Natural killer cell treated with Interleukin-12 subunit alpha and Interleukin-12 subunit beta and Interleukin-15 and Interleukin-18, amount 100 ng/mL, for 72 hours (primary cell): Measurements from ENCODE around the gene SPEF1. TPM values are rescaled to one million over a fixed set of nuclear protein-coding genes. Genes with fewer than 3 reads are reported as not detected.
"Not testable (repeated sequence)": the region's sequence is repeated elsewhere in the genome, so short reads cannot be mapped to it uniquely, and the experiment has no call there.

Source experiments
- ATAC-seq, 2 donors: fragments of 150-1000 bp; cut with Tn5 transposase in 1 of 2; sonication (Bioruptor Pico), chemical (Tn5 transposase) in 1 of 2; 2 replicates each; pipeline ENCODE4 v1.10.0; 2021
- DNase-seq: peaks from one replicate; pipeline ENCODE4 v3.0.0; 2022; ENCODE audit warnings: low spot score
- H3K27ac Mint-ChIP-seq, 2 donors: 1 replicate in 1 of 2; 2 replicates in 1 of 2; pipeline ENCODE4 v1.8.0; 2022; ENCODE audit warnings: mixed read lengths in 2 of 2, mild to moderate bottlenecking in 1 of 2, moderate library complexity in 1 of 2
- H3K27me3 Mint-ChIP-seq, 2 donors: 1 replicate in 1 of 2; 2 replicates in 1 of 2; pipeline ENCODE4 v1.8.0; 2022; ENCODE audit warnings: mixed read lengths in 2 of 2
- H3K36me3 Mint-ChIP-seq: one replicate; pipeline ENCODE4 v1.8.0; 2022; ENCODE audit warnings: mixed read lengths
- H3K4me1 Mint-ChIP-seq, 2 donors: 1 replicate in 1 of 2; 2 replicates in 1 of 2; pipeline ENCODE4 v1.8.0; 2022; ENCODE audit warnings: low read depth in 2 of 2, mixed read lengths in 2 of 2, mild to moderate bottlenecking in 1 of 2
- H3K4me3 Mint-ChIP-seq: one replicate; pipeline ENCODE4 v1.8.0; 2022; ENCODE audit warnings: mixed read lengths
- H3K9me3 Mint-ChIP-seq: 2 replicates; pipeline ENCODE4 v1.8.0; 2022; ENCODE audit warnings: mixed read lengths
- total RNA-seq, 2 donors: library from RNA; stranded (reverse); gene quantifications; one replicate each; pipeline ENCODE4 v1.2.3, GENCODE V29; 2022

SPEF1 gene, protein sequence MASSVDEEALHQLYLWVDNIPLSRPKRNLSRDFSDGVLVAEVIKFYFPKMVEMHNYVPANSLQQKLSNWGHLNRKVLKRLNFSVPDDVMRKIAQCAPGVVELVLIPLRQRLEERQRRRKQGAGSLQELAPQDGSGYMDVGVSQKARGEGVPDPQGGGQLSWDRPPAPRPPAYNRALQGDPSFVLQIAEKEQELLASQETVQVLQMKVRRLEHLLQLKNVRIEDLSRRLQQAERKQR
- total RNA-seq: under 1 TPM; 0.24 to 0.36 TPM

DNA sequence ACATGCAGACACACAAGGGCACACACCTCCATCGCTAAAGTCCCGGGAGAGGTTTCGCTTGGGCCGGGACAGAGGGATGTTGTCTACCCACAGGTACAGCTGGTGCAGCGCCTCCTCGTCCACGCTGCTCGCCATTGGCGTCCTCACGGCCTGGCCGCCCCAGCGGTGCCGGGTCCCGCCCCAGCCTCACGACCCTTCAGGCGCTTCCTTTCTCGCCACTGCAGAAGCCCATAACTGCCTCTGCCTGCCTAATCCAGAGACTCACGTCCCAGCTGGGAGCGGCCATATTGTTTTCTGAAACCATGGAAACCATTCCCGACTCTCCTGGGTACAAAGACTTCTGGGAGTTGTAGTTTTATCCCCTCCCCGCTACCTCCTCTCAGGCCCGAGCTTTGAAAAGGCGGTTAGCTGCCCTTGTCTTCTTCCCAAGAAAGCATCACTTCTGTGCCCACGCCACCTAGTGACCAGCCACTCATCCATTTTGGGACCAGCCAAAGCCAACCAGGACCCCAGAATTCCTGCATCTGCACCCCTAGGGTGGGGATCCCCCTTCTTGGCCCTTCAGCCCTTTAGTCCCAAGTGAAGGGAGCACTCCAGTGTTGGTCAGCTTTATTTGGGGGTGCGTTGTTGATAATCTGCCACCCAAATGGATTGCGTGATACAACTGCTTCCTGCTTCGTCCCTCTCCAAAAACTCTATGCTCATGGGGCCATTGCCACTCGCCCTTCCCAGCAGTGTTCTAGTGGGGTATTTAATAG is at the start of gene SPEF1:
SPEF1 (minus strand) TSS at position 296 of the 758 bp plus-strand sequence; CDS start at position 135, 161 bp downstream.
- Mint-ChIP-seq H3K4me3 (peak within 1 kb of the TSS; percentile 19), H3K27me3 (no peaks in the 10 kb centered on the region), H3K36me3 (no peaks in the 10 kb centered on the region), H3K27ac (peak within 1 kb of the TSS; percentile 48 to 50), H3K9me3 (no peaks in the 10 kb centered on the region), H3K4me1 (peaks cover 41% of the 10 kb centered on the region in 2 donors)
- ATAC-seq (peak; percentile 51 to 74), DNase-seq (no peak)

DNA sequence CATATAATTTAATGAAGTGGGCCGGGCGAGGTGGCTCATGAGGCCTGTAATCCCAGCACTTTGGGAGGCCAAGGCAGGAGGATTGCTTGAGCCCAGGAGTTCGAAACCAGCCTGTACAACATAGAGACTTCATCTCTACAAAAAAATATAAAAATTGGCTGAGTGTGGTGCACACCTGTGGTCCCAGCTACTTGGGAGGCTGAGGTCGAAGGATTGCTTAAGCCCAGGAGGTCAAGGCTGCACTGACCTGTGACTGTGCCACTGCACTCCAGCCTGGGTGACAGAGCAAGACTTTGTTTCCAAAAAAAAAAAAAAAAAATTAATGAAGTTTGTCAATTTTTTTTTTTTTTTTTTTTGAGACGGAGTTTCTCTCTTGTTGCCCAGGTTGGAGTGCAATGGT is 48.6 kb upstream of the SPEF1 start:
- H3K27me3 Mint-ChIP-seq, H3K9me3 Mint-ChIP-seq, DNase-seq, H3K4me1 Mint-ChIP-seq, H3K4me3 Mint-ChIP-seq, H3K27ac Mint-ChIP-seq, ATAC-seq, H3K36me3 Mint-ChIP-seq: not testable (repeated sequence)

DNA sequence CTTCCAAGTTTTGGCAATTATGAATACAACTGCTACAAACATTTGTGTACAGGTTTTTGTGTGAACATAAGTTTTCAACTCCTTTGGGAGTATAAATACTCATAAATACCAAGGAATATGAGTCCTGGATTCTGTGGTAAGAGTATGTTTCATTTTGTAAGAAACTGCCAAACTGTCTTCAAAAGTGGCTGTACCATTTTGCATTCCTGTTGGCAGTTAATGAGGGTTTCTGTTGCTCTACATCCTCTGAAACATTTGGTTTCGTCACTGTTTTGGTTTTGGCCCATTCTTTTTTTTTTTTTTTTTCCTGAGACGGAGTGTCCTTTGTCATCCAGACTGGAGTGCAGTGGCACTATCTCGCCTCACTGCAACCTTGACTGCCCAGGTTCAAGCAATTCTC is 47.5 kb upstream of the SPEF1 start:
- Mint-ChIP-seq H3K4me3 (no peak overlapping the region), H3K9me3 (no peaks in the 10 kb centered on the region), H3K36me3 (no peaks in the 10 kb centered on the region), H3K4me1 (peaks cover 0 to 9% of the 10 kb centered on the region in 2 donors), H3K27me3 (no peaks in the 10 kb centered on the region), H3K27ac (no peak overlapping the region)
- DNase-seq (no peak), ATAC-seq (no peak)

DNA sequence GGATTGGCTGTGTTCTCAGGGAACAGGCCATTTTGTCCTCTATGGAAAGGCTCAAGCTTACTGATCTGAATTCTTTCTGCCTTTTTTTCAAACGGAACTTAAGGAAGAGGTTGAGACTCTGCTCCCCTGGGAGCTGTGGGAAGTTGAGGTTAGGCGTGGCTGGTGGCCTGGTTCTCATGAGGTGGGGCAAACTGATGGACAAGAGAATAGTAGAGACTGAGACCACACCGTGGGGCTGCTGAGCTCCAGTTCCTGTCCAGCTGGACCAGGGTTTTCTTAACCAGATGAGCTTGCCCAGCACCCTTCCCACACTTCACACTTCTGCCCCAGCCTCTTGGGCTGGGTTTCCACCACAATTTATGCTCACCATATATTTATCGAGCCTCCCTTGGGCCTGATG is 45.2 kb upstream of the SPEF1 start:
- ATAC-seq (no peak), DNase-seq (no peak)
- Mint-ChIP-seq H3K36me3 (no peaks in the 10 kb centered on the region), H3K27ac (peak overlapping the region in 1 of 2 donors; percentile 75), H3K4me3 (no peak overlapping the region), H3K4me1 (peaks cover 8 to 14% of the 10 kb centered on the region in 2 donors), H3K27me3 (no peaks in the 10 kb centered on the region), H3K9me3 (no peaks in the 10 kb centered on the region)

DNA sequence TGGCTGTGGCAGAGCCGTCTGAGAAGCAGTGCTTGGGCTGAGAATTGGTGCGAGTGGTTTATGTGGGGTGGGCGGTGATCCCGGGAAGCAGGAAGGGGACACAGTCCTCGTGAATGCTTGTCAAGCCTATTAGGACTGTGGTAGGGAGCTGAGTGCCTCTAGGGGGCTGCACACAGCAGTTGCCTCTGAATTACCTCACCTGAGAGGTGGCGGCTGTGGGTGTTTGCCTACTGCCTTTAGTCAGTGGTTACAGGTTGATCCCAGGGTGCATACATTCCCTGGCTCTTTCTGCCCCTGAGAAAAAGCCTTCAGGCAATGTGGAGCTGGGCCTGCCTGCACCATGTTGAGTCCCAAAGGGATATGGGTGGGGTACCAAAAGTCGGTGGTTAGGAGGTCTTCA is 44.3 kb upstream of the SPEF1 start:
- H3K27me3 Mint-ChIP-seq: no peaks in the 10 kb centered on the region
- peaks cover 16 to 18% of the 10 kb centered on the region in 2 donors for H3K4me1 Mint-ChIP-seq
- no peak overlapping the region for H3K4me3 Mint-ChIP-seq

DNA sequence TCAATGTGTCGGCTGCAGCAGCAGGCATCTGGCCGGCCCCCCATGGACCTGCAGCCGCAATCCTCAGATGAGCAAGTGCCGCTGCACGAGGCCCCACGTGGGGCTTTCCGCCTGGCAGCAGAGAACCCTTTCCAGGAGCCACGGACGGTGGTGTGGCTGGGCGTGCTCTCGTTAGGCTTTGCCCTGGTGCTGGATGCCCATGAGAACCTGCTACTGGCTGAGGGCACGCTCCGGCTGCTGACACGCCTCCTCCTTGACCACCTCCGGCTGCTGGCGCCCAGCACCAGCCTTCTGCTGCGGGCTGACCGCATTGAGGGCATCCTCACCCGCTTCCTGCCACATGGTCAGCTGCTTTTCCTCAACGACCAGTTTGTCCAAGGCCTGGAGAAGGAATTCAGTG is 42.6 kb upstream of the SPEF1 start:
- no peaks in the 10 kb centered on the region for H3K27me3 Mint-ChIP-seq
- H3K4me3 Mint-ChIP-seq: no peak overlapping the region
- ATAC-seq (no peak), DNase-seq (peak; percentile 47)
- no peaks in the 10 kb centered on the region for H3K36me3 Mint-ChIP-seq
- H3K27ac Mint-ChIP-seq: no peak overlapping the region
- peaks cover 23 to 26% of the 10 kb centered on the region in 2 donors for H3K4me1 Mint-ChIP-seq
- no peaks in the 10 kb centered on the region for H3K9me3 Mint-ChIP-seq

More for the DNA sequence above, 44.3 kb upstream of the SPEF1 start:
- Mint-ChIP-seq H3K36me3 (no peaks in the 10 kb centered on the region), H3K9me3 (no peaks in the 10 kb centered on the region), H3K27ac (no peak overlapping the region)
- no peak for ATAC-seq
- DNase-seq: peak; percentile 12

DNA sequence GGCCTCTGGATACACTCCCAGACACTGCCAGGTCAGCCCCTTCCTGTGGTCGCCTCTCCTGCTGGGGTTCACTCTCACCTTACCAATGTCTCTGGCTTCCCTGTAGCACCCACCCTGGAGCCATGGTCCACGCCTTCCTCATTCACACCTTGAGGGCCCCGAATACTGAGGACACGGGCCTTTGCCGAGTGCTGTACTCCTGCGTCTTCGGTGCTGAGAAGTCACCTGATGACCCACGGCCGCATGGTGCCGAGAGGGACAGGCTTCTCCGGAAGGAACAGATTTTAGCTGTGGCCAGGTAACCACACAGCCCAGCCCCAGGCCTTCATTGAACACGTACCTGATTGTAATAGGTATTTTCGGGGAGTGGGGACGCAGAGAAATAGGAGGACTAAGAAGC is 40.7 kb upstream of the SPEF1 start:
- peak overlapping the region; percentile 93 to 95 for H3K27ac Mint-ChIP-seq
- peaks cover 28% of the 10 kb centered on the region in 2 donors for H3K4me1 Mint-ChIP-seq
- H3K36me3 Mint-ChIP-seq: no peaks in the 10 kb centered on the region
- H3K4me3 Mint-ChIP-seq: peak overlapping the region; percentile 94
- no peak for ATAC-seq
- H3K27me3 Mint-ChIP-seq: no peaks in the 10 kb centered on the region
- no peaks in the 10 kb centered on the region for H3K9me3 Mint-ChIP-seq
- DNase-seq: peak; percentile 35

DNA sequence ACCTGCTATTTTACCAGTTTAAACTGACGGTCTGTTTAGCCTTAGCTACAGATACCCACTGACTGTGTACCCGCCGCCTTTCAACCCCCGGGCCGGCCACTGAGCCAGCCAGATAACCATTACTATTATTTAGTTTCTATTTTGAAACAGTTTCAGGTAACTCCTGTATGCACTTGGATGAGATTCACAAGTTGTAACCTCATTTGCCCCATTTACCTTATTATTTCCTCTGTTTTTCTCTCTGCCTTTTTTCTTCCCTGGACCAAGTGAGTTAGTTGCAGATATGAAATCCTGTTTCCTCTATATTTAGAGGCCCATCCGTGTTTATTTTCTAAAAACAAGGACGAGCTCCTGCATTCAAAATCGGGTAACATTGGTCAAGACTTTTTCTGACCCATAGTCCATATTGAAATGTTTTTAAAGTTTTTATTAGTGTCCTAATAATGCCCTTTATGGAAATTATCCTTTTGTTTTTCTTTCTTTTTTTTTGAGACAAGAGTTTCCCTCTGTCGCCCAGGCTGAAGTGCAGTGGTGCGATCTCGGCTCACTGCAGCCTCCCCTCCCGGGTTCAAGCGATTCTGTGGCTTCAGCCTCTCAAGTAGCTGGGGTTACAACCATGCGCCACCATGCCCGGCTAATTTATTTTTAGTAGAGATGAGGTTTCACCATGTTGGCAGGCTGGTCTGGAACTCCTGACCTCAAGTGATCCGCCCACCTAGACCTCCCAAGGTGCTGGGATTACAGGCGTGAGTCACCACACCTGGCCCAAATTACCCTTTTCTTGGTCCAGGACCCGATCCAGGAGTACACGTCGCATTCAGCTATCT is 39.9 kb upstream of the SPEF1 start:
- ATAC-seq: no peak
- peaks cover 26 to 36% of the 10 kb centered on the region in 2 donors for H3K4me1 Mint-ChIP-seq
- DNase-seq: peak; percentile 23
- H3K9me3 Mint-ChIP-seq: no peaks in the 10 kb centered on the region
- no peaks in the 10 kb centered on the region for H3K27me3 Mint-ChIP-seq
- H3K4me3 Mint-ChIP-seq: peak overlapping the region; percentile 94
- H3K36me3 Mint-ChIP-seq: no peaks in the 10 kb centered on the region
- H3K27ac Mint-ChIP-seq: peak overlapping the region; percentile 93 to 95

DNA sequence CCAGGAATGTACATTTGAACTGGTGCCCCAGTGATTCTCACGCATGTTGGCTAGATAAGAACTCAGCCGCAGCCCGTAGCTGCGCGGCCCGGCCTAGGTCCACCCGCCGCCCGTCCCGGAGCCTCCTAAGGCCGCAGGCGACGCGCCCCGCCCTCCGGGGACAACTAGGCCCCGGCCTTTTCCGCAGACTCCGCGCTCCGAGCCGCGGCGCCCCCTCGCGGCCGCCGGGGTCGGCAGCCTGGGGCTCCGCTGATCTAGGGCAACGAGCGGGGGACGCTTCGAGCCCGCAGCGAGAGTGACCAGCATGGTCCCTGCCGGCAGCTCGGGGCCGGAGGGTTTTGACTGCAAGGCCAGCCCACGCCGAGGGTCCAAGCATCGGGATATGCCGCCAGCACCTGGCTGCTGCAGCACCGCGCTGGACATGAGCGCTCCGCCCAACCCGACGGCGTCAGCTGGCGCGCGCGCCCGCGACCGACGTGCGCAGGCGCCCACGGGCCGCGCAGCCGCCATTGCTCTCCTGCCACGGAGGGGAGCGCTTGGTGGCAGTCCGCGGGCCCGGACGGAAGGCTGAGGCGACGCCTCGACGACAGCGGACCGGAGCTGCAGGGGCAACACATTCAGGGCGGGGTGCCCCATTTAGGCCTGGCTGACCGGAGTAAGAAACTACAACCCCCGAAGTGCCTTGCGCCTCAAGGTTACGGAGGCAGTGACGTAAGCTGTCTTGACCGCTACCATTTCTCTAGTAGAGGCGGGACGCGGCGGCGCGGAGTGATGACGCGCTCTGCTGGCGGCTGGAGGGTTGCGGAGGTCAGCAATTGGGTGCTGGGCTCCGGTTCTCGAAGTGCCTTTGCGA is 39.0 kb upstream of the SPEF1 start, which contains the start of gene AP5S1:
AP5S1 (plus strand) TSS at position 500 of the 853 bp plus-strand sequence. CDS start 1,571 bp downstream, outside the sequence.
- peak within 1 kb of the TSS; percentile 94 for H3K4me3 Mint-ChIP-seq
- peak; percentile 90 to 93 for ATAC-seq
- peaks cover 33 to 44% of the 10 kb centered on the region in 2 donors for H3K4me1 Mint-ChIP-seq

DNA sequence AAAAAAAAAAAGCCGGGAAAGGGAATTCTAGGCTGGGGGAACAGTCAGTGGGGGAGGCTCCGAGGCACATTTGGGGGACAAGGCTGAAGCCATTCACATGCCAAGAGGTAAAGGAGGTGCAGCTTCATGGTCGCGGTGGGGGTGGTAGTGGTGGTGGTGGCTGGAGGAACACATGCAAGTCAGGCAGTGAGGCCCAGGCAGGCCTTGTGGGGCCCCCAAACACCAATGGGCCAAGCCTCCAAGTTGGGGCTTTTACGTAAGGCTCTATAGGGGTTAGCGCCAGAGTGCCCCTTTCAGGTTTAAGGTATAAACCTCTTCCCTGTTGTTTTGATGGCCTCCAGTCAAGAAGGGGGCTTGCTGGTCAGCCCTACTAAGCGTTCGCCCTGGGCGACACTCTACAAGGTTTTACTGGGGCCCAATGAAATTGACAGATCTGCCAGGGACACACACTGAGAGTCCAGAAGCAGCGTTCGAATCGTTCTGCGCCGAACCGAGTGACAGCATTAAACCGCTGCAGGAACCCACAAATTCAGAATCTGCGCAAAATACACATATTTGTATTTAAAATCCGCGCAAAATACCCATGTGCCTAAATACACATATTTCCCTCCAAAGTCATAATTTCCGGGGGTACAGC is 38.3 kb upstream of the SPEF1 start:
- Mint-ChIP-seq H3K4me3 (peak overlapping the region; percentile 94), H3K27ac (peak overlapping the region; percentile 93 to 95), H3K36me3 (no peaks in the 10 kb centered on the region), H3K4me1 (peaks cover 35 to 47% of the 10 kb centered on the region in 2 donors), H3K27me3 (no peaks in the 10 kb centered on the region), H3K9me3 (no peaks in the 10 kb centered on the region)
- DNase-seq (no peak), ATAC-seq (no peak)

More for the DNA sequence above, 39.0 kb upstream of the SPEF1 start, which contains the start of gene AP5S1:
- peak; percentile 98 for DNase-seq
- no peaks in the 10 kb centered on the region for H3K36me3 Mint-ChIP-seq
- no peaks in the 10 kb centered on the region for H3K27me3 Mint-ChIP-seq
- no peaks in the 10 kb centered on the region for H3K9me3 Mint-ChIP-seq
- H3K27ac Mint-ChIP-seq: peak within 1 kb of the TSS; percentile 93 to 95

DNA sequence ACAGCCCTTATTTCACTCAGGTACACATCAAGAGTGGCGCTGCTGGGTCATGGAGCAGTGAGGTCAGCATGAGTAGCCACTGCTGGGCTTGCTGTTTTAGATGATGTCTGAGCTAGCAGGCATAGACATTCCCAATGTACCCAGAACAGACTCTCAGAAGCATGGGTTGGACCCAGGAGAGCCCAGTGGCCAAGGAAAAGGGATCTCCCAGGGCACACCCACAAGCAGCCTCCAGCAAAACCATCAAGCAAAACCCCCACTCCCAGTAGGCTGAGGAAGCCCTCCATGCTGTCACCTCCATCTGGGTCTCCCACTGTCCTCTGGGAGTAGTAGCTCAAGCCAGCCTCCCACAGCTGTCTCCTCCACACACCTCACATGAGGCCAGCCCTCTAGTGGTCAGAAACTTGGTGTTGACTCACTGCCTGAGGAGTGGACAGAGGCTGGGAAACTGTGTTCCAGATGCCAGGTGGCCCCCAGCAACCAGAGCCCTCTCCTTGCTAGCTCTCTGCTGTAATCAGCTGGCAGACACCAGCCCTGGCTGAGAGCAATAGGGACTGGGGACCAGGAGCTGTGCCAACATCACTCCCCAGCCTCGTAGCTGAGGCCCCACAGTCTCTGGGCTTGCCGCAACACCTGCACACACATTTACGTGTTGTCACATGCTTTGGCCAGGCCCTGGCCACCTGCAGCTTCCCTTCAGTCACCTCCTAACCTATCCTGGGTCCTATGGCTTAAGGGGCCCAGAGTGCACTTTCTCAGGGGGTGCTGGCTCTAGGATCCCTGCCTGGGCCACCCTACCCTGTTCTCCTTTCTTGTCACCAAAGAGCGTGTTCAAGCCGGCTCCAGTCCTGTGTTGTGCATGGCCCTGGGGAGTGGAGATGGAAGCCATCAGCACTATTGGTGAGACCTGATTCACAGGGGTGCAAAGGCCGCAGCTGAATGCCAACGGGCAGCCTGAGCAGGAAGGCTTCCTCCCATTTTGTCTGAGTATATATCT is 37.2 kb upstream of the SPEF1 start:
- Mint-ChIP-seq H3K4me1 (peaks cover 37 to 48% of the 10 kb centered on the region in 2 donors), H3K27me3 (no peaks in the 10 kb centered on the region), H3K36me3 (no peaks in the 10 kb centered on the region), H3K4me3 (peak overlapping the region; percentile 58), H3K27ac (peak overlapping the region; percentile 93 to 95), H3K9me3 (no peaks in the 10 kb centered on the region)
- DNase-seq (no peak), ATAC-seq (no peak)
